OCI-LY7 (cell line): ENCODE measurements around the gene UNC5B.

Experiments
- CTCF ChIP-seq: fragments of 200-600 bp; sonication (generic); conservative IDR thresholded peaks from 2 replicates; pipeline ENCODE4 v1.5.1; 2014; ENCODE audit warnings: mild to moderate bottlenecking, antibody characterized with exemption, low read length, moderate library complexity, mixed read lengths
- EZH2phosphoT487 ChIP-seq: fragments of 200-600 bp; sonication (generic); IDR thresholded peaks from 2 replicates; pipeline ENCODE4 v1.6.1; 2018; ENCODE audit warnings: low read depth, borderline replicate concordance, mild to moderate bottlenecking, mixed run types, antibody characterized with exemption, low read length, moderate library complexity, mixed read lengths

- TF ChIP-seq CTCF (no peak), EZH2phosphoT487 (no peak)
These were observed 46.9 kb downstream of the UNC5B start for GRCh38 chr10:71259282-71259681.
